Immature natural killer cell (primary cell): ENCODE data around the gene FBXO36. TPM values are rescaled to one million over a fixed set of nuclear protein-coding genes. Genes with fewer than 3 reads are reported as not detected.
"Not testable (repeated sequence)": the region's sequence is repeated elsewhere in the genome, so short reads cannot be mapped to it uniquely, and the experiment has no call there.

Experiments
- DNase-seq, 3 donors: peaks; one replicate each; pipeline ENCODE4 v3.0.0; 2022; ENCODE audit warnings: mixed read lengths in 1 of 3
- H3K27ac Mint-ChIP-seq, 6 donors: one replicate each; pipeline ENCODE4 v1.8.0; 2020; ENCODE audit warnings: mixed read lengths in 6 of 6, mild to moderate bottlenecking in 5 of 6, inconsistent platforms in 4 of 6, moderate library complexity in 3 of 6
- H3K27me3 Mint-ChIP-seq, 3 donors: one replicate each; pipeline ENCODE4 v1.8.0; 2020 to 2021; ENCODE audit warnings: low read depth in 3 of 3, mild to moderate bottlenecking in 3 of 3, mixed read lengths in 3 of 3, moderate library complexity in 3 of 3, inconsistent platforms in 1 of 3
- H3K36me3 Mint-ChIP-seq, 3 donors: one replicate each; pipeline ENCODE4 v1.8.0; 2020; ENCODE audit warnings: mixed read lengths in 3 of 3, inconsistent platforms in 2 of 3, mild to moderate bottlenecking in 2 of 3
- H3K4me1 Mint-ChIP-seq, 2 donors: one replicate each; pipeline ENCODE4 v1.8.0; 2020; ENCODE audit warnings: inconsistent platforms in 2 of 2, mild to moderate bottlenecking in 2 of 2, mixed read lengths in 2 of 2, moderate library complexity in 1 of 2
- H3K4me3 Mint-ChIP-seq, 5 donors: one replicate each; pipeline ENCODE4 v1.8.0; 2020; ENCODE audit warnings: mild to moderate bottlenecking in 5 of 5, mixed read lengths in 5 of 5, inconsistent platforms in 3 of 5, moderate library complexity in 3 of 5
- H3K9me3 Mint-ChIP-seq, 6 donors: one replicate each; pipeline ENCODE4 v1.8.0; 2020; ENCODE audit warnings: mild to moderate bottlenecking in 6 of 6, mixed read lengths in 6 of 6, inconsistent platforms in 4 of 6, moderate library complexity in 3 of 6
- polyA plus RNA-seq, 3 donors: library from polyadenylated mRNA; unstranded; fragments of 300-500 nt; fragmentation: Illumina TruSeq; gene quantifications; one replicate each; pipeline ENCODE4 v1.2.3, GENCODE V29; 2021

FBXO36 gene
- polyA plus RNA-seq, 3 donors from 2014 or later = 0.41 to 3.7 (median 1.3) TPM

GRCh38 chr2:229956491-229956890 lies 34.2 kb downstream of the FBXO36 start:
- Mint-ChIP-seq H3K9me3 (no peaks in the 10 kb centered on the region), H3K27ac (peak overlapping the region in 1 of 6 donors; percentile 55), H3K27me3 (peaks cover 0 to 1% (median 0%) of the 10 kb centered on the region in 3 donors), H3K36me3 (no peaks in the 10 kb centered on the region), H3K4me1 (no peaks in the 10 kb centered on the region), H3K4me3 (no peak overlapping the region)
- DNase-seq = no peak

- H3K4me1 Mint-ChIP-seq, H3K27ac Mint-ChIP-seq, H3K9me3 Mint-ChIP-seq, DNase-seq, H3K36me3 Mint-ChIP-seq, H3K4me3 Mint-ChIP-seq, H3K27me3 Mint-ChIP-seq: not testable (repeated sequence)
These were observed 41.3 kb downstream of the FBXO36 start for GRCh38 chr2:229963596-229963995.

- no peak overlapping the region for H3K27ac Mint-ChIP-seq
- no peaks in the 10 kb centered on the region for H3K36me3 Mint-ChIP-seq
- H3K27me3 Mint-ChIP-seq = no peaks in the 10 kb centered on the region
- no peak overlapping the region for H3K4me3 Mint-ChIP-seq
- H3K4me1 Mint-ChIP-seq = no peaks in the 10 kb centered on the region
- no peak for DNase-seq
- no peaks in the 10 kb centered on the region for H3K9me3 Mint-ChIP-seq
These were observed 47.6 kb downstream of the FBXO36 start for GRCh38 chr2:229969921-229970320.

- no peak for DNase-seq
- Mint-ChIP-seq H3K36me3 (no peaks in the 10 kb centered on the region), H3K27ac (no peak overlapping the region), H3K27me3 (no peaks in the 10 kb centered on the region), H3K9me3 (no peaks in the 10 kb centered on the region), H3K4me3 (no peak overlapping the region), H3K4me1 (no peaks in the 10 kb centered on the region)
These were observed 48.1 kb downstream of the FBXO36 start for GRCh38 chr2:229970406-229970805.

- Mint-ChIP-seq H3K4me3 (no peak overlapping the region), H3K4me1 (no peaks in the 10 kb centered on the region), H3K36me3 (no peaks in the 10 kb centered on the region), H3K9me3 (no peaks in the 10 kb centered on the region), H3K27ac (no peak overlapping the region), H3K27me3 (no peaks in the 10 kb centered on the region)
- DNase-seq = no peak
These were observed 49.0 kb downstream of the FBXO36 start for GRCh38 chr2:229971298-229971790.

GRCh38 chr2:229974266-229974665 lies 52.0 kb downstream of the FBXO36 start:
- no peaks in the 10 kb centered on the region for H3K4me1 Mint-ChIP-seq
- no peaks in the 10 kb centered on the region for H3K9me3 Mint-ChIP-seq
- no peak overlapping the region for H3K27ac Mint-ChIP-seq
- no peak for DNase-seq
- no peaks in the 10 kb centered on the region for H3K27me3 Mint-ChIP-seq
- H3K4me3 Mint-ChIP-seq = no peak overlapping the region
- H3K36me3 Mint-ChIP-seq = no peaks in the 10 kb centered on the region

GRCh38 chr2:229980431-229981184 lies 58.3 kb downstream of the FBXO36 start:
- Mint-ChIP-seq H3K9me3 (no peaks in the 10 kb centered on the region), H3K4me3 (no peak overlapping the region), H3K27ac (no peak overlapping the region), H3K4me1 (no peaks in the 10 kb centered on the region), H3K36me3 (peaks cover 0 to 3% (median 0%) of the 10 kb centered on the region in 3 donors), H3K27me3 (no peaks in the 10 kb centered on the region)
- DNase-seq = no peak

GRCh38 chr2:229993236-229993635 lies 70.9 kb downstream of the FBXO36 start:
- no peak overlapping the region for H3K4me3 Mint-ChIP-seq
- H3K27ac Mint-ChIP-seq = no peak overlapping the region
- no peak for DNase-seq
- no peaks in the 10 kb centered on the region for H3K27me3 Mint-ChIP-seq
- no peaks in the 10 kb centered on the region for H3K4me1 Mint-ChIP-seq
- no peaks in the 10 kb centered on the region for H3K9me3 Mint-ChIP-seq
- peaks cover 0 to 7% (median 3%) of the 10 kb centered on the region in 3 donors for H3K36me3 Mint-ChIP-seq

- no peaks in the 10 kb centered on the region for H3K27me3 Mint-ChIP-seq
- no peak overlapping the region for H3K27ac Mint-ChIP-seq
- DNase-seq = no peak
- H3K36me3 Mint-ChIP-seq = peaks cover 0 to 7% (median 3%) of the 10 kb centered on the region in 3 donors
- H3K4me1 Mint-ChIP-seq = no peaks in the 10 kb centered on the region
- H3K9me3 Mint-ChIP-seq = no peaks in the 10 kb centered on the region
- H3K4me3 Mint-ChIP-seq = no peak overlapping the region
These were observed 74.0 kb downstream of the FBXO36 start for GRCh38 chr2:229996320-229996719.

GRCh38 chr2:229997565-229997964 lies 75.3 kb downstream of the FBXO36 start:
- Mint-ChIP-seq H3K27ac (no peak overlapping the region), H3K4me3 (no peak overlapping the region), H3K27me3 (no peaks in the 10 kb centered on the region), H3K4me1 (no peaks in the 10 kb centered on the region), H3K36me3 (peaks cover 3 to 7% (median 3%) of the 10 kb centered on the region in 3 donors), H3K9me3 (no peaks in the 10 kb centered on the region)
- DNase-seq = no peak

GRCh38 chr2:230000118-230000841 lies 78.0 kb downstream of the FBXO36 start:
- H3K27ac Mint-ChIP-seq = peak overlapping the region in 1 of 6 donors; percentile 45
- H3K9me3 Mint-ChIP-seq = no peaks in the 10 kb centered on the region
- H3K4me1 Mint-ChIP-seq = no peaks in the 10 kb centered on the region
- no peak for DNase-seq
- H3K36me3 Mint-ChIP-seq = peaks cover 3 to 12% (median 7%) of the 10 kb centered on the region in 3 donors
- no peaks in the 10 kb centered on the region for H3K27me3 Mint-ChIP-seq
- peak overlapping the region in 1 of 5 donors; percentile 12 for H3K4me3 Mint-ChIP-seq

GRCh38 chr2:230007931-230008707 lies 85.8 kb downstream of the FBXO36 start:
- H3K4me1 Mint-ChIP-seq = peaks cover 3 to 9% of the 10 kb centered on the region in 2 donors
- H3K27me3 Mint-ChIP-seq = peaks cover 0 to 1% (median 0%) of the 10 kb centered on the region in 3 donors
- H3K4me3 Mint-ChIP-seq = peak overlapping the region in 2 of 5 donors; percentile 48 to 59
- H3K36me3 Mint-ChIP-seq = peaks cover 0 to 5% (median 4%) of the 10 kb centered on the region in 3 donors
- DNase-seq = peak; percentile 42 to 61 (median 54)
- H3K9me3 Mint-ChIP-seq = no peaks in the 10 kb centered on the region
- H3K27ac Mint-ChIP-seq = peak overlapping the region in 1 of 6 donors; percentile 43

- Mint-ChIP-seq H3K4me1 (peaks cover 3 to 9% of the 10 kb centered on the region in 2 donors), H3K27ac (no peak overlapping the region), H3K9me3 (no peaks in the 10 kb centered on the region), H3K36me3 (peaks cover 0 to 5% (median 4%) of the 10 kb centered on the region in 3 donors), H3K27me3 (peaks cover 0 to 1% (median 0%) of the 10 kb centered on the region in 3 donors), H3K4me3 (no peak overlapping the region)
- no peak for DNase-seq
These were observed 86.4 kb downstream of the FBXO36 start for GRCh38 chr2:230008708-230009066.

GRCh38 chr2:230010501-230010900 lies 88.2 kb downstream of the FBXO36 start:
- no peaks in the 10 kb centered on the region for H3K9me3 Mint-ChIP-seq
- no peak overlapping the region for H3K27ac Mint-ChIP-seq
- H3K36me3 Mint-ChIP-seq = no peaks in the 10 kb centered on the region
- no peak overlapping the region for H3K4me3 Mint-ChIP-seq
- peaks cover 0 to 1% (median 0%) of the 10 kb centered on the region in 3 donors for H3K27me3 Mint-ChIP-seq
- peaks cover 3 to 9% of the 10 kb centered on the region in 2 donors for H3K4me1 Mint-ChIP-seq
- DNase-seq = no peak
